Breast epithelium (tissue), 4 donors: ENCODE results near the gene LIPA. TPM values are rescaled to one million over a fixed set of nuclear protein-coding genes. Genes with fewer than 3 reads are reported as not detected.
A peak's percentile ranks its signal among the peaks of the same experiment; 100 is the strongest.

ENCODE experiments used
- DNase-seq, 2 donors: peaks; one replicate each; pipeline ENCODE4 v3.0.0-alpha.2; 2019; ENCODE audit warnings: low spot score in 2 of 2
- H3K27ac ChIP-seq, 2 donors: fragments of 200-600 bp; sonication (generic) in 1 of 2; one replicate each; pipeline ENCODE4 v1.5.1; 2016 to 2019; ENCODE audit warnings: mild to moderate bottlenecking in 1 of 2
- H3K27me3 ChIP-seq, 2 donors: fragments of 200-600 bp; sonication (generic) in 1 of 2; one replicate each; pipeline versions ENCODE4 v1.5.1 to v1.6.0; 2017 to 2019; ENCODE audit warnings: control low read depth in 1 of 2, mild to moderate bottlenecking in 1 of 2
- H3K36me3 ChIP-seq: fragments of 200-600 bp; one replicate; pipeline ENCODE4 v1.5.1; 2019
- H3K4me1 ChIP-seq, 2 donors: fragments of 200-600 bp; sonication (generic); one replicate each; pipeline ENCODE4 v1.5.1; 2016 to 2019; ENCODE audit warnings: control low read depth in 1 of 2
- H3K4me3 ChIP-seq, 3 donors: fragments of 200-600 bp; sonication (generic); 1 replicate in 2 of 3; 2 replicates in 1 of 3; pipeline ENCODE4 v1.5.1; 2016 to 2019; ENCODE audit warnings: mild to moderate bottlenecking in 3 of 3, moderate library complexity in 2 of 3
- H3K9me3 ChIP-seq, 2 donors: fragments of 200-600 bp; sonication (generic) in 1 of 2; one replicate each; pipeline ENCODE4 v1.5.1; 2016 to 2019; ENCODE audit warnings: control low read depth in 1 of 2
- CTCF ChIP-seq, 3 donors: fragments of 450-650 bp; IDR thresholded peaks; one replicate each; pipeline ENCODE4 v1.5.1; 2016 to 2017; ENCODE audit warnings: antibody characterized with exemption in 3 of 3, mild to moderate bottlenecking in 3 of 3, moderate library complexity in 3 of 3
- POLR2A ChIP-seq: fragments of 450-650 bp; IDR thresholded peaks from one replicate; pipeline ENCODE4 v1.6.1; 2016; ENCODE audit warnings: antibody characterized with exemption, mild to moderate bottlenecking, moderate library complexity
- POLR2AphosphoS5 ChIP-seq, 3 donors: sonication (generic); formaldehyde crosslinking; IDR thresholded peaks; one replicate each; pipeline ENCODE4 v1.6.1; 2017; ENCODE audit warnings: antibody characterized with exemption in 3 of 3
- intact Hi-C: fragments of 100-400 bp; cut with DNase I; formaldehyde crosslinking; loops from one replicate; pipeline ENCODE4 v1.15.1; 2023; ENCODE audit warnings: low total_unique reads
- total RNA-seq, 3 donors: library from RNA; depleted of rRNA; stranded (reverse); fragments of >200 nt; gene quantifications; one replicate each; pipeline ENCODE4 v1.1.0, GENCODE V29; 2016

LIPA gene
- total RNA-seq, 3 donors from 2014 or later, result 44.9 to 90.7 (median 67.2) TPM

- H3K27me3 ChIP-seq, result peaks cover 0 to 10% of the 10 kb centered on the region in 2 donors
- H3K9me3 ChIP-seq, result no peaks in the 10 kb centered on the region
- intact Hi-C loops, result no loop called here
- H3K4me1 ChIP-seq, result no peaks in the 10 kb centered on the region
- no peaks in the 10 kb centered on the region for H3K36me3 ChIP-seq
- peak overlapping the region; percentile 75 to 92 for H3K27ac ChIP-seq
- peak in 1 of 2 donors; percentile 30 for DNase-seq
- no peak for TF ChIP-seq CTCF (IDR thresholded peaks at IDR 0.05)
- TF ChIP-seq POLR2AphosphoS5 (IDR thresholded peaks at IDR 0.05), result no peak
- no peak for TF ChIP-seq POLR2A
- H3K4me3 ChIP-seq, result peak overlapping the region; percentile 50 to 74 (median 60)
Observed at GRCh38 chr10:89207801-89208551, 43.6 kb downstream of the LIPA start.

- Histone ChIP-seq H3K36me3 (no peaks in the 10 kb centered on the region), H3K4me3 (peak within 1 kb of the TSS; percentile 50 to 74 (median 60)), H3K27me3 (peaks cover 0 to 10% of the 10 kb centered on the region in 2 donors), H3K27ac (peak within 1 kb of the TSS; percentile 75 to 92), H3K4me1 (no peaks in the 10 kb centered on the region), H3K9me3 (no peaks in the 10 kb centered on the region)
- TF ChIP-seq POLR2AphosphoS5 (IDR thresholded peaks at IDR 0.05), result peak in 1 of 3 donors; percentile 38
- no peak for TF ChIP-seq POLR2A
- intact Hi-C loops, result no loop called here
- DNase-seq, result peak; percentile 48 to 64
Observed at GRCh38 chr10:89207181-89207800, 44.3 kb downstream of the LIPA start, which contains the start of gene CH25H. Gene CH25H (minus strand): TSS chr10:89207317. CDS start chr10:89207292, 25 bp downstream.

GRCh38 chr10:89206402-89207180, 45.0 kb downstream of the LIPA start:
- intact Hi-C loops, result no loop called here
- peak; percentile 23 to 51 for DNase-seq
- Histone ChIP-seq H3K4me1 (no peaks in the 10 kb centered on the region), H3K27me3 (peaks cover 0 to 10% of the 10 kb centered on the region in 2 donors), H3K4me3 (peak overlapping the region; percentile 50 to 74 (median 60)), H3K27ac (peak overlapping the region; percentile 75 to 92), H3K36me3 (no peaks in the 10 kb centered on the region), H3K9me3 (no peaks in the 10 kb centered on the region)
- TF ChIP-seq POLR2AphosphoS5 (IDR thresholded peaks at IDR 0.05) (no peak), CTCF (IDR thresholded peaks at IDR 0.05) (no peak), POLR2A (no peak)

GRCh38 chr10:89204621-89205185, 46.9 kb downstream of the LIPA start:
- peaks cover 0 to 10% of the 10 kb centered on the region in 2 donors for H3K27me3 ChIP-seq
- H3K36me3 ChIP-seq, result no peaks in the 10 kb centered on the region
- no peak for DNase-seq
- H3K4me1 ChIP-seq, result no peaks in the 10 kb centered on the region
- TF ChIP-seq POLR2A (no peak), CTCF (IDR thresholded peaks at IDR 0.05) (no peak), POLR2AphosphoS5 (IDR thresholded peaks at IDR 0.05) (no peak)
- H3K4me3 ChIP-seq, result no peak overlapping the region
- intact Hi-C loops, result no loop called here
- no peak overlapping the region for H3K27ac ChIP-seq
- no peaks in the 10 kb centered on the region for H3K9me3 ChIP-seq

- no peaks in the 10 kb centered on the region for H3K9me3 ChIP-seq
- peaks cover 0 to 7% of the 10 kb centered on the region in 2 donors for H3K27me3 ChIP-seq
- intact Hi-C loops, result no loop called here
- no peak for DNase-seq
- no peak overlapping the region for H3K4me3 ChIP-seq
- H3K36me3 ChIP-seq, result no peaks in the 10 kb centered on the region
- TF ChIP-seq POLR2A (no peak), POLR2AphosphoS5 (IDR thresholded peaks at IDR 0.05) (no peak), CTCF (IDR thresholded peaks at IDR 0.05) (no peak)
- no peak overlapping the region for H3K27ac ChIP-seq
- H3K4me1 ChIP-seq, result no peaks in the 10 kb centered on the region
Observed at GRCh38 chr10:89203237-89203636, 48.3 kb downstream of the LIPA start.
